Mucosa of stomach (tissue), 1 donor: ENCODE data around the gene CDC42SE2.
A peak's percentile ranks its signal among the peaks of the same experiment; 100 is the strongest.
"Not testable (repeated sequence)": the region's sequence is repeated elsewhere in the genome, so short reads cannot be mapped to it uniquely, and the experiment has no call there.

Experiments
- H3K27me3 ChIP-seq: one replicate; pipeline ENCODE4 v1.7.0; 2013; ENCODE audit warnings: mild to moderate bottlenecking, low read length; ENCODE audit not compliant: control insufficient read depth, insufficient read depth
- H3K36me3 ChIP-seq: one replicate; pipeline ENCODE4 v1.7.0; 2013; ENCODE audit warnings: low read length; ENCODE audit not compliant: control insufficient read depth, insufficient read depth
- H3K4me1 ChIP-seq: one replicate; pipeline ENCODE4 v1.7.0; 2013; ENCODE audit warnings: mild to moderate bottlenecking, low read length; ENCODE audit not compliant: control insufficient read depth, insufficient read depth
- H3K4me3 ChIP-seq: one replicate; pipeline ENCODE4 v1.7.0; 2013; ENCODE audit warnings: low read length
- H3K9ac ChIP-seq: one replicate; pipeline ENCODE4 v1.7.0; 2013; ENCODE audit warnings: mild to moderate bottlenecking, low read length, moderate library complexity
- H3K9me3 ChIP-seq: one replicate; pipeline ENCODE4 v1.7.0; 2013; ENCODE audit warnings: mild to moderate bottlenecking, low read length, moderate library complexity; ENCODE audit not compliant: control insufficient read depth
- donor health status: Pancreatic carcinoma.

CDC42SE2 gene

DNA sequence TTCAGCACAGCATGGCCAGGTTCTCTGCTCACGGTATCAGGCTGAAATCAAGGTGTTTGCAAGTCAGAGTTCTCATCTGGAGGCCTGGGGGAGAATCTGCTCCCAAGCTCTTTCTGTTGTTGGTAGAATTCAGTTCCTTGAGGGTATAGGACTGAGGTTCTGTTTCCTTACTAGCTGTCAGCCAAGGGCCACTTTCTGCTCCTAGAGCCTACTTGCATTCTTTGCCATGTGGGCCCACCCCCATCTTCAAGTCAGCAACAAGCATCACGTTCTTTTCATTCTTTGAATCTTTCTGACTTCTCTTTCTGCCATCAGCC is 7.4 kb upstream of the CDC42SE2 start:
- Histone ChIP-seq H3K4me3 (no peak overlapping the region), H3K9me3 (no peaks in the 10 kb centered on the region), H3K4me1 (peaks cover 16% of the 10 kb centered on the region), H3K36me3 (no peaks in the 10 kb centered on the region), H3K27me3 (no peaks in the 10 kb centered on the region), H3K9ac (no peak overlapping the region)

DNA sequence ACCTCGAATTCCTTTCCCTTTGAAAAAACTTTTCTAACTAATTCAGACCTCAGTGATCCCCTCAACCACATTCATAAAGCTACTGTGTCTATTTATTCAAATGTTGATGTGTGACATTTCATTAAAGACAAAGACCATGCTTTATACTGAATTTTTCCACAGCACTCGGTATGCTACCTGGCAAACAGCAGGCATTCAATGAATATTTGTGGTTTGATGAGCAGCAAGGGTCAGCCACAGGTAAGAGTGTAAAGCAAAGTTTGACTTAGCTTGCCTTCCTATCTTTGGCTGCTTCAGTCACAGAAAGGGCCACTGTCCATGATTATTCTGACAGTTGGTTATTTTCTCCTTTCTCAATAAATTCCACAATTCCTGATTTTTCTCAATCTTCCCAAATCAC is 5.1 kb upstream of the CDC42SE2 start:
- H3K4me3 ChIP-seq: no peak overlapping the region

DNA sequence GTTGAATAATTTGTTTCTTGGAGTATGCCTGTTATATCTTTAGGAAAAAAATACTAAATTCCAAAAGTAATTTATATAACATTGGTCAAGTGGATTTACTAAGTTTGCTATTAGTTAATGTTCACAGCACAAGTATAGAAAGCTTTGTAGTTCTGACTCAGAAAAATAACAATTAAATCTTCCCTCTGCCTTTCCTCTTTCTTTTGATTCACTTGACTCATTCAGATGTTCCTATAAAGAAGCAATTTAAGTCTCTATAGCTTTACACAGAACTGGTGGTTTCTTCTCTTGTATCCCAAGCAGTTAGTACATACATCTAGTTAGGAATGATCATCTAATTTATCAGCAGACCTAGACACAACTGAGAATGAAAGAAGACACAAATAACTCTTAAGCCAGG is 4.5 kb upstream of the CDC42SE2 start:
- Histone ChIP-seq H3K27me3 (no peaks in the 10 kb centered on the region), H3K4me1 (peaks cover 10% of the 10 kb centered on the region), H3K4me3 (no peak overlapping the region), H3K36me3 (no peaks in the 10 kb centered on the region), H3K9ac (no peak overlapping the region), H3K9me3 (no peaks in the 10 kb centered on the region)

More for the DNA sequence above, 5.1 kb upstream of the CDC42SE2 start:
- Histone ChIP-seq H3K27me3 (no peaks in the 10 kb centered on the region), H3K9me3 (no peaks in the 10 kb centered on the region), H3K36me3 (no peaks in the 10 kb centered on the region), H3K9ac (no peak overlapping the region), H3K4me1 (peaks cover 10% of the 10 kb centered on the region)

DNA sequence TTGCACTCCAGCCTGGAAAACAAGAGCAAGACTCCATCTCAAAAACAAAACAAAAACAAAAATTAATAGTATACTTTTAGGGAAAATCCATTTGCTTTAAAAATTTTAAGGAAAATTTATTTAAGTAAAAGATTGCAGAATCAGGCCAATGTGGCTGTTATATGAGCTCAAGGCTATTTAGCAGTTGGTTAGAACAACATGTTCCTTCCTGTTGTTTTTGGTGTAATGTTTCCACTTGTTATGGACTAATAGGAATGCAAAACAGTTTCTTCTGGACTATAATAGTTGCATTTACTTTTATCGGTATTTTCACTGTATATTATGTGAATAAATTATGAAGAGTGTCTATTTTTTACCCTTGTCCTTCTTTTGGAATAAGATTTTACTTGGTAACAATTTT is 3.0 kb upstream of the CDC42SE2 start:
- Histone ChIP-seq H3K9ac (no peak overlapping the region), H3K36me3 (no peaks in the 10 kb centered on the region), H3K9me3 (no peaks in the 10 kb centered on the region), H3K27me3 (no peaks in the 10 kb centered on the region), H3K4me3 (no peak overlapping the region), H3K4me1 (peaks cover 10% of the 10 kb centered on the region)

DNA sequence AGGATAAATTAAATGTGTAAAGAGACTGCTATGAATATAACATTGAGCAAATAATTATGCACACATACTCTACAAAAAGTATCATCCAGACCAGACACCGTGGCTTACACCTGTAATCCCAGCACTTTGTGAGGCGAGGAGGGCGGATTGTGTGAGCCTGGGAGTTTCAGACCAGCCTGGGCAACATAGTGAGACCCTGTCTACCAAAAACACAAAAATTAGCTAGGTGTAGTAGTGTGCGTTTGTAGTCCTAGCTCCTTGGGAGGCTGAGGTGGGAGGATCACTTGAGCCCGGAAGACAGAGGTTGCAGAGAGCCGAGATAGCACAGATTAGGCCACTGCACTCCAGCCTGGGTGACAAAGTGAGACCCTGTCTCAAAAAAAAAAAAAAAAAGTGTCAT is 2.4 kb upstream of the CDC42SE2 start:
- H3K27me3 ChIP-seq: no peaks in the 10 kb centered on the region
- no peak overlapping the region for H3K4me3 ChIP-seq
- peaks cover 12% of the 10 kb centered on the region for H3K4me1 ChIP-seq
- no peak overlapping the region for H3K9ac ChIP-seq
- no peaks in the 10 kb centered on the region for H3K36me3 ChIP-seq
- H3K9me3 ChIP-seq: no peaks in the 10 kb centered on the region

DNA sequence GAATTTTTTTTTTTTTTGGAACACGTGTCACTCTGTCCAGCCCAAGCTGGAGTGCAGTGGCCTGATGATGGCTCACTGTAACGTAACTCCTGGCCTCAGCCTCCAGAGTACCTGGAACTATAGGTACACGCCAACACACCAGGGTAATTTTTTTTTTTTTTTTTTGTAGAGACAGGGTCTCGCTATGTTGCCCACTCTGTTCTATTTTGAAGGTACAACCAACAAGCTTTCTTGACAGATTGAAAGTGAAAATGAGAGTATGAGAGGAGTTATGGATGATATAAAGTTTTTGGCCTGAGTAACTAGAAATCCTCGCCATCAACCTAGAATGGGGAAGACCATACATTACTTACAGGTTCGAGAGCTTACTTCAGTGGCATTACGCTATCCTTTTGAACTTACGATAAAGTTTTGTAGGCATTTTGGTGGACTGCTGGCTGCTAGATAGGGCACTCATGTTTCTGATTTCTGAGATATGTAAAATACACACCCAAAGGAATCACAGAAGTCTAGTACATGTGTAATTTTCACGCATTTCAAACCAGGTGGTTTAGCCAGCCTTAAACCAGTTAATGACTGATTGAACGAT is 806 bp upstream of the CDC42SE2 start:
- Histone ChIP-seq H3K27me3 (no peaks in the 10 kb centered on the region), H3K36me3 (no peaks in the 10 kb centered on the region), H3K9ac (peak overlapping the region; percentile 44), H3K9me3 (no peaks in the 10 kb centered on the region), H3K4me1 (peaks cover 8% of the 10 kb centered on the region), H3K4me3 (peak overlapping the region; percentile 23)

DNA sequence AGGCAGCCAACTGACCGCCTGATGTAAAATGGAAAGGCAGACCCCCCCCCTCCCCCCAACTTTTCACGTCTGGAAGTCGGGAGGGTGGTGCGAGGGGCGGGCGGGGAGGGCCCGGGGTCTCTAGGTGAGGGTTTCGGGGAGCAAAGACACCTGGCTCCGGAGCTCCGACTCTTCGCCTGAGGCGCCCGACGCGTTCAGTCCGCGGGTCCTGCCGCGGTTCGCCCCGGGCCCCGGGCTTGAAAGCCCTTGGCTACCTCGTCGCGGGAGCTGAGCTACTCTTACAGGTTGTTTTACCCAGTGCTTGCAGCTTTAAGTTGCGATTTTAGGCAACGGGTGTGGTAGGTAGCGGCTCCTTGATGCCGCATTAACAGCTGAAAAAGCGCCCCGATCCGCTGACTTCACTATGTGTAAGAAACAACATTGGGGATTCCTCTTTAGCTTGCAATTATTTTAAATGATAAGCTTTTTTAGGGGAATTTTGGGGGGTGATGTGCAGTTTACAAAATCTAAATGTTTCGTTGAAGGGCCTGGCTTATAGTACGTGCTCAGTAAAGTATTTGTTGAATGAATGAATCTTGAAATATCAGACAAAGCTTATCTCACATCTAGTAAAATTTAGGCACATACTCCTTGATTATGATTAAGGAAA is 722 bp downstream of the CDC42SE2 start:
- Histone ChIP-seq H3K36me3 (no peaks in the 10 kb centered on the region), H3K4me1 (peaks cover 8% of the 10 kb centered on the region), H3K27me3 (no peaks in the 10 kb centered on the region), H3K9me3 (no peaks in the 10 kb centered on the region), H3K4me3 (peak overlapping the region; percentile 84), H3K9ac (peak overlapping the region; percentile 97)

DNA sequence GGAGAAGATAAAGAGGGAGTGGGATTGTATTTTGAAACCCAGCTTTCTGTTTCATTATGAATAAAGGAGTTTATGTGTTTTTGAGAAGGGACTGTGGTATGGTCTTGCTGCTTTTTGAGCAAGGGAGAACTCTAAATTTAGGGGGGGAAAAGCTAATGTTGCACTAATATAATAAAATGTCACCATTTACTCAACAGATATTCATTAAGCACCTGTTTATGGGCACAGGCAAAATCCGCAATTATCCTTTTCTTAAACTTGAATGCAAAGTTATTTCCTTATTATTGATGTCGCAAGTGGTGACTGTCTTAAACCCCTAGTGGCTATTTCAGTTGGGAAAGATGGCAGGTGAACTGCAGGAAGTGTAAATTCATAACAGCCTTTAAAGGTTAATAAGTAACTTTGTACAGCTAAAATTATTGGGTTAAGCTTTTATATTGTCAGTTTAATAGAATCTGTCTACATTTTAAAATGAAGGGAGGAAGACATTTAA is 1.5 kb downstream of the CDC42SE2 start:
- Histone ChIP-seq H3K36me3 (no peaks in the 10 kb centered on the region), H3K4me1 (peaks cover 8% of the 10 kb centered on the region), H3K9ac (peak overlapping the region; percentile 37), H3K27me3 (no peaks in the 10 kb centered on the region), H3K9me3 (no peaks in the 10 kb centered on the region), H3K4me3 (peak overlapping the region; percentile 1)

DNA sequence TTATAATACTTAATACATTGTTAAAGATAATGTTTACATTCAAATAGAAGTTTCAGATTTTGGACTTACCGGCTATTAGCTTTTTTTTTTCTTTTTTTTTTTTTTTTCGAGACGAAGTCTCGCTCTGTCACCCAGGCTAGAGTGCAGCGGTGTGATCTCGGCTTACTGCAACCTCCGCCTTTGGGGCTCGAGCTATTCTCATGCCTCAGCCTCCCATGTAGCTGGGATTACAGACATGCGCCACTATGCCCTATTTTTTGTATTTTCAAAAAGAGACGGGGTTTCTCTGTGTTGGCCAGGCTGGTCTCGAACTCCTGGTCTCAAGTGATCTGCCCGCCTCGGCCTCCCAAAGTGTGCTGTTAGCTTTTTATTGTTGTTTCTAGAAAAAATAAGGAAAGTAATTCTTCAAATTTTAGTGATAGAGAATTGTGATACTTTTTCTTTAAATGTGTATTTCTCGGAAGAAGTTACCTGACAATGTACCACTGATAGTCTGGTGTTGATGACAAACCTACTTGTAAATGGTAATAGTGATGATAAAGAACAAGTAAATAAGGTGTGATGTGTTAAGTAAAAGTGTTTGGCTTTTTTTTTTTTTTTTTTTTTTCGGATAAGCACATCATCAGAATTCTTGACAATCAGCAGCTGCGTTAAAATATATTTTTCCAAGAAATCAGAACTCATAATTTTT is 2.7 kb downstream of the CDC42SE2 start:
- Histone ChIP-seq H3K27me3 (no peaks in the 10 kb centered on the region), H3K9me3 (no peaks in the 10 kb centered on the region), H3K4me3 (no peak overlapping the region), H3K9ac (no peak overlapping the region), H3K36me3 (no peaks in the 10 kb centered on the region), H3K4me1 (peaks cover 8% of the 10 kb centered on the region)

DNA sequence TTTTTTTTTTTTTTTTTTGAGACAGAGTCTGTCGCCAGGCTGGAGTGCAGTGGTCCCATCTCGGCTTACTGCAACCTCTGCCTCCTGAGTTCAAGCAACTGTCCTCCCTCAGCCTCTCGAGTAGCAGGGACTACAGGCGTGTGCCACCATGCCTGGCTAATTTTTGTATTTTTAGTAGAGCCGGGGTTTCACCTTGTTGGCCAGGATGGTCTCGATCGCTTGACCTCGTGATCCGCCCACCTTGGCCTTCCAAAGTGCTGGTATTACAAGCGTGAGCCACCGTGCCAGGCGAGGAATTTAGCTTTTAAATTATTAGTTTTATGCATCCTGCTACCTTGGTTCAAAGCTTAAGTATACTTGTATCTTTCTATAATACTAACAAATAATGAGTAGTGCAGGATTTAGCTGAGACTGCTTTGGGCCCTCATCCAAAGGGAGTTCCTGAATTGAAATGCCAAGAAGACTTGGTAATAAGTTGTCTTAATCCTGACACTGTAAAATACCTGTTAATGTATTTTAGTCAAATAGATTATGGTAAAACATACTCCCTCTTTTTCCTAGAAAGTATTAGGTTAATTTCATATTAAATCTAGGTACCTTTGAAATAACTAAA is 5.0 kb downstream of the CDC42SE2 start:
- Histone ChIP-seq H3K9ac (no peak overlapping the region), H3K36me3 (no peaks in the 10 kb centered on the region), H3K4me3 (no peak overlapping the region), H3K4me1 (peaks cover 8% of the 10 kb centered on the region), H3K27me3 (no peaks in the 10 kb centered on the region), H3K9me3 (no peaks in the 10 kb centered on the region)

DNA sequence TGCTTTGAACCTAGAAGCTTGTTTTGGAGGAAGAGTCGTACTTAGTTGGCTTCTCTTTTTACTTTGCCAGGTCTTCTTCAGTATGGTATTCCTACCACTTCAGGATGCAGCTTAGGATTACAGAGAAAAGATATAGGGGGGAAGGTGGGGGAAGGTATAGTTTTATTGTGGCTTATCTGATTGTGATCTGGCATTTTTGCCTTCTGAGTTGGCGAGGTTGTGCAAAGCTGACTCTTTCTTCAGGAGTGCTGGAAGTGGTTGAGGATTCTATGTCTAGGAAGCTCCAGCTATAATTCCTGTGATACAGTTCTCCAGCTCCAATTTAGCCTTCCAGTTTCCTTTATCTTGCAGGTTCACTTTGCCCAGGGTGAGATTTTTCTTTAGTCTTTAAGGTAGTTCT is 7.0 kb downstream of the CDC42SE2 start:
- Histone ChIP-seq H3K9me3 (no peaks in the 10 kb centered on the region), H3K4me1 (peaks cover 8% of the 10 kb centered on the region), H3K4me3 (no peak overlapping the region), H3K27me3 (no peaks in the 10 kb centered on the region), H3K36me3 (no peaks in the 10 kb centered on the region), H3K9ac (no peak overlapping the region)

DNA sequence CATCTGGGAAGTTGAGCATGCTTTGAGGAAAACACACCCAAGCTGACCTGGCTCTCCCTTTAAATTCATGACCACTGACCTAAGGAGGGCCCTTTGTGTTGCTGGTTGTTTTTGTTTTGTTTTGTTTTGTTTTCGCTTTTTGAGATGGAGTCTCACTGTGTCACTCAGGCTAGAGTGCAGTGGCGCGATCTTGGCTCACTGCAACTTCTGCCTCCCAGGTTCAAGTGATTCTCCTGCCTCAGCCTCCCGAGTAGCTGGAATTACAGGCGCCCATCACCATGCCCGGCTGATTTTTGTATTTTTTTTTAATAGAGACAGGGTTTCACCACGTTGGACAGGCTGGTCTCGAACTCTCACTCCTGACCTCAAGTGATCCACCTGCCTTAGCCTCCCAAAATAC is 8.0 kb downstream of the CDC42SE2 start:
- not testable (repeated sequence) for H3K4me3 ChIP-seq, H3K27me3 ChIP-seq, H3K36me3 ChIP-seq, H3K9ac ChIP-seq, H3K4me1 ChIP-seq, H3K9me3 ChIP-seq
